Cardiac fibroblast (primary cell): Measurements from ENCODE around the gene TMEM204.

Experiments used
- DNase-seq, 2 donors: peaks; one replicate each; pipeline versions ENCODE4 v3.0.0 to v3.0.0-alpha.2; 2010; ENCODE audit warnings: low read depth in 2 of 2
- H3K4me3 ChIP-seq, 2 donors: replicated peaks in 1 of 2; 1 replicate in 1 of 2; 2 replicates in 1 of 2; pipeline ENCODE4 v1.5.1; 2011; ENCODE audit warnings: low read depth in 2 of 2, low read length in 2 of 2, mild to moderate bottlenecking in 2 of 2, moderate library complexity in 1 of 2
- TF ChIP-seq, protein P1 (sequence below): IDR thresholded peaks from one replicate; pipeline ENCODE4 v1.5.1; 2011; ENCODE audit warnings: low read depth, mild to moderate bottlenecking, low read length, inconsistent platforms

Gene TMEM204

DNA sequence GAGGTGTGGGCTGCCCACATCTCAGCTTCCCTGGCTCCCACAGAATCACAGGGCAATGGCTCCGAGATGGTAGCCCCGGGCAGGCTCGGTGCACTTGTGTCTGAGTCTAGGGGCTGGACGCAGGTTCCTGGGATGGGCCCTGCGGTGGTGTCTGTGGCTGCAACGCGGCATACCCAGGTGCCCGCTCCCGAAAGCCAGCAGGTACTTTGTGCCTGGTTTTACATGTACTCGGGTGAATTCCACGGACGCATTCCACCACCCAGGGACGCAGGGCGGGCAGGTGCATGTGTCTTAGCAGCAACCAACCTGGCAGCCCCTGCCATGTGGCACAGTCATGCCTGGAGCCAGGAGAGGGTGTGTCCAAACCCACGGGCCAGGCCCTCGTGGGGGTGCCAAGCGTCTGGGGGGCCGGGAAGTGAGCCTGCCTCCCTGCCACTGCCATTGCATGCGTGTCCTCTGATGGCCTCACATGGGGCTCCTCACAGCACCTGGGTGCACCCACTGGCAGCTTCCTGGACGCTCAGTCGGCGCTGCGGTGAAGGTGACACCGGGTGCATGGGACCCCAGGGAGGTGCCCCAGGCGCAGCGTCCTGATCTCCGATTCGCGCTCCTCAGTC lies 4.4 kb upstream of the TMEM204 start:
- H3K4me3 ChIP-seq: no peak overlapping the region
- DNase-seq: no peak
- TF ChIP-seq, protein P1, sequence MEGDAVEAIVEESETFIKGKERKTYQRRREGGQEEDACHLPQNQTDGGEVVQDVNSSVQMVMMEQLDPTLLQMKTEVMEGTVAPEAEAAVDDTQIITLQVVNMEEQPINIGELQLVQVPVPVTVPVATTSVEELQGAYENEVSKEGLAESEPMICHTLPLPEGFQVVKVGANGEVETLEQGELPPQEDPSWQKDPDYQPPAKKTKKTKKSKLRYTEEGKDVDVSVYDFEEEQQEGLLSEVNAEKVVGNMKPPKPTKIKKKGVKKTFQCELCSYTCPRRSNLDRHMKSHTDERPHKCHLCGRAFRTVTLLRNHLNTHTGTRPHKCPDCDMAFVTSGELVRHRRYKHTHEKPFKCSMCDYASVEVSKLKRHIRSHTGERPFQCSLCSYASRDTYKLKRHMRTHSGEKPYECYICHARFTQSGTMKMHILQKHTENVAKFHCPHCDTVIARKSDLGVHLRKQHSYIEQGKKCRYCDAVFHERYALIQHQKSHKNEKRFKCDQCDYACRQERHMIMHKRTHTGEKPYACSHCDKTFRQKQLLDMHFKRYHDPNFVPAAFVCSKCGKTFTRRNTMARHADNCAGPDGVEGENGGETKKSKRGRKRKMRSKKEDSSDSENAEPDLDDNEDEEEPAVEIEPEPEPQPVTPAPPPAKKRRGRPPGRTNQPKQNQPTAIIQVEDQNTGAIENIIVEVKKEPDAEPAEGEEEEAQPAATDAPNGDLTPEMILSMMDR: no peak

DNA sequence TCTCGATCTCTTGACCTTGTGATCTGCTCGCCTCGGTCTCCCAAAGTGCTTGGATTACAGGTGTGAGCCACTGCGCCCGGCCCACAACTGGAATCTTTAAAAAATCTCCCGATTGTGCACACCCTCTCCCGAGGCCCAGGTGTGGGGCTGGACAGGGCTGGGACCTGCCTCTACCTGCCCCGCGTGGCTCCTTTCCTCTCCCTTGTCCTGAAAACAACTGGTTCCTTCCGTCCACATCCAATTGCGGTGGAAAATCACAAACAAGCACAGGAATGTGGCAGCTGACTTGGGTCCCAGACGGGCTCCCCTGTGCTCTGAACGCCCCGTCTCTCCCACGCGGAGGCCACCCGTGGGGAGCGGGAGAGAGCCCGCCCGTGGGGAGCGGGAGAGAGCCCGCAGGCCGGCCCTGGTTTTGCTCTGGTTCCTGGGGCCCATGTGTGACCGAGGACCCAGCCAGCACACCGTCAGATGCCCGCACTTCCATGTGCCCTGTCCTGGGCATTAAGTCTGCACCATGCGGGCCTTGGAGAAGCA lies 3.0 kb upstream of the TMEM204 start:
- DNase-seq: no peak
- no peak overlapping the region for H3K4me3 ChIP-seq
- TF ChIP-seq, protein P1: no peak

DNA sequence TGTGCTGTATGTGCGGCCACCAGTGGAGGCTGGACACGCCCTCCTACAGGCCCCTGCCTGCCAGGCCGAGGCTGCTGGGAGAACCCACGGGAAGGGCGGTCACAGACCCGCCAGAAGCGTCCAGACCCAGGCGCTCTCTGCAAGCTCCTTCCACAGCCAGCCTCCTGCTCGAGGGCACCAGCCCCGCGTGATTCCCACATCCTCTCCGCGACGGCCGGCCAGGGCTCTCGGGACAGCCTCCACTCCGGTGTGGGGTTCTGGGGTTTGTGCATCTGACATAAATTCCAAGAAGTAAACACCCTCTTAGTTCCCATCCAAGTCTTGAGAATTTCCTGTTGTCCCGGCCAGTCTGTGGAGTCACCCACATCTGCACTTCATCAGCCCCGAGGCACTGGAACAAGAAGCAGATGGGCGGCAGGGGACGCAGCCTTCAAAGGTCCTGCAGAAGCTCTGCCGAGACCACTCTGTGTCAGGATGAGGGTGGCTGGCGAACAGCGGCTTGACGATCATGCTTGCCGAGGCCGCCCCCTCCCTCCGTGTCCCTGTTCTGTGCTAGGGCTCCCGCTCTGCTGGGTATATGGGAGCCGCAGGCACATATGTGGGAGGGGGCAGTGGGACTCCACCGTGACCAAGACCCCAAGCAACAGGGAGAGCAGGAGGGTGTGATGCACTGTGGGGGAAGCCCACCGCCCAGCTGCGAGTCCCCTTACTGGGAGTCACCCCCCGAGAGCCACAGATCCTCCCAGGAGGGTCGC lies 2.4 kb upstream of the TMEM204 start:
- H3K4me3 ChIP-seq: no peak overlapping the region
- TF ChIP-seq, protein P1: no peak
- DNase-seq: peak; percentile 79 to 90

- DNase-seq: no peak
- no peak overlapping the region for H3K4me3 ChIP-seq
- TF ChIP-seq, protein P1: no peak
These were observed 1.9 kb upstream of the TMEM204 start for GRCh38 chr16:1531638-1531910.

DNA sequence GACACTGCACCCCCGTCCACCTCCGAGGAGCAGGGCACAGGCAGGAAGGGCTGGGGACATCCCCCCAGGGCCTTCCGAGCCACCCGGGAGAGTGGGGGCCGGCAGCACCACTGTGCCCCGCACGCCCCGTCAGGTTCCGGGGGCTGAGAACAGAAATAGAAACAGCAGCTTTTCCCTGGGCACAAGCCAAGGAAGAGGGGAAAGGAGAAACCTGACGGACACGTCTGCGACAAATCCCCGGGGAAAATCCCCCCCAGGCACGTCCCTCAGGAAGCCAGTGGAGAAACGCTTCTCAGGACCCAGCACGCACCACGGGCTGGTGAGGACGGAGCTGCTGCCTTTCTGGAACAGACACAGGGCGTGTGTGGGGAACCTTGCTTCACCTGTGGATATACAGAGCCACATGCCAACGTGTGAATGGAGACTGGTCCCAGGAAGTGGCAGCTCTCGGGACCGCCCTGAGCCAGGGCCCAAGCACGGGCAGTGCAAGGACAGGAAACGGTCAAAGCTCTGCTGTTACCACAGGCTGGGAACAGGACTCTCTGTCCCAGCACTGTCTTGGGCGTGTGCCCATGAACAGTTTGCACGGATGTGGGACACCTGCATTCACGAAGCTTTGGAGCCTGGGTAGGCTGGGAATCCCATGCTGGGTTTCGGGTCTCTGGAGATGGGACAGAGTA lies 1.2 kb upstream of the TMEM204 start:
- TF ChIP-seq, protein P1: no peak
- DNase-seq: peak; percentile 24 to 72
- peak overlapping the region in 1 of 2 donors; percentile 90 for H3K4me3 ChIP-seq

DNA sequence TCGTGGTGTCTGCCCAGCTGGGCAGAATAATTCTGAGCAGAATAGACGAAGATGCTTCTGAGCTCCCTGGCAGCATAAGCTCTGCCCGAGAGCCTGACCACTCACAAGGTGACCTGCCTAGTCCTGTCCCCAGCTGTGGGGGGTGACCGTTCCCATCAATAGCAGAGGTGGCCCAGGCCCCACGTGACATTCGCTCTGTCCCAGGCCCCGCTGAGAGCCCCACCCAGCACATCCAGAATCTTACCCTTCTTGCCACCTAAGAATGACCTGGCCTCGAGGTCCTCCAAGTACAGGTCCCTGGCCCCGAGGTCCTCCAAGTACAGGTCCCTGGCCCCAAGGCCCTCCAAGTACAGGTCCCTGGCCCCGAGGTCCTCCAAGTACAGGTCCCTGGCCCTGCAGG lies 695 bp upstream of the TMEM204 start:
- DNase-seq: no peak
- TF ChIP-seq, protein P1: no peak
- H3K4me3 ChIP-seq: peak overlapping the region in 1 of 2 donors; percentile 90
